RWPE1 (cell line): ENCODE results near the gene PZP.
"Not testable (repeated sequence)": the region's sequence is repeated elsewhere in the genome, so short reads cannot be mapped to it uniquely, and the experiment has no call there.

ENCODE experiments used
- CTCF ChIA-PET: fragments of 350-600 bp; sonication (Branson Sonifier 250); formaldehyde crosslinking; extraction: SDS; loops from one replicate; lab custom pipeline; 2021; lab: Yijun Ruan, JAX
- POLR2A ChIA-PET: fragments of 400-600 bp; formaldehyde crosslinking; extraction: SDS; loops from one replicate; lab custom pipeline; 2020; ENCODE audit warnings: antibody characterized with exemption; ENCODE audit not compliant: low non-redundant PET; lab: Yijun Ruan, JAX
- DNase-seq: peaks from one replicate; pipeline ENCODE4 v3.0.0; 2012; ENCODE audit warnings: low spot score
- H3K27ac ChIP-seq: fragments of 450-650 bp; 2 replicates; pipeline ENCODE4 v1.5.1; 2017
- TF ChIP-seq, protein P1 (sequence below): fragments of 450-650 bp; conservative IDR thresholded peaks from 2 replicates; pipeline ENCODE4 v1.5.1; 2017; ENCODE audit warnings: low read depth, mild to moderate bottlenecking

The PZP gene

DNA sequence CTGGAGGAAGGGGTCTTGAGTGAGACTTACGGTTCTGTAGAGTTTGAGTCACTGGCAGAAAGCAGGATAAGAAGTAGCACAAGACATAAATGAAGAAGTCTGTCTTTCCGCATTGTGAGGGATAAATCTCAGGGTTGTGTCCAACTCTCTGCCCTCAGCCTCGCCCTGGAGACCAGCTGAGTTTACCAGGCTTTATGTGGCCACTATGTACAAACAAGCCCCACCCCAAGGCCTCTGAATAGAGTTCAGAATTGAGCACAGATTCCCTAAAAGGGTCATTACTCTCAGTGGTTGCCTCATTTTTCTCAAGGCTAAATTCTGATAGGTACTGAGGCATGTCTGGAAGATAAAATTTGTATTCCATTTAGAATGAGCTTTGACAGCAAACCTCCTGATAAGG, at the start of gene PZP:
Gene PZP, minus strand, starts transcription at position 167 of the 400 bp plus-strand sequence. Its CDS starts 54 bp downstream, at position 113.
- DNase-seq = no peak
- H3K27ac ChIP-seq = no peak within 1 kb of the TSS
- TF ChIP-seq, protein P1, sequence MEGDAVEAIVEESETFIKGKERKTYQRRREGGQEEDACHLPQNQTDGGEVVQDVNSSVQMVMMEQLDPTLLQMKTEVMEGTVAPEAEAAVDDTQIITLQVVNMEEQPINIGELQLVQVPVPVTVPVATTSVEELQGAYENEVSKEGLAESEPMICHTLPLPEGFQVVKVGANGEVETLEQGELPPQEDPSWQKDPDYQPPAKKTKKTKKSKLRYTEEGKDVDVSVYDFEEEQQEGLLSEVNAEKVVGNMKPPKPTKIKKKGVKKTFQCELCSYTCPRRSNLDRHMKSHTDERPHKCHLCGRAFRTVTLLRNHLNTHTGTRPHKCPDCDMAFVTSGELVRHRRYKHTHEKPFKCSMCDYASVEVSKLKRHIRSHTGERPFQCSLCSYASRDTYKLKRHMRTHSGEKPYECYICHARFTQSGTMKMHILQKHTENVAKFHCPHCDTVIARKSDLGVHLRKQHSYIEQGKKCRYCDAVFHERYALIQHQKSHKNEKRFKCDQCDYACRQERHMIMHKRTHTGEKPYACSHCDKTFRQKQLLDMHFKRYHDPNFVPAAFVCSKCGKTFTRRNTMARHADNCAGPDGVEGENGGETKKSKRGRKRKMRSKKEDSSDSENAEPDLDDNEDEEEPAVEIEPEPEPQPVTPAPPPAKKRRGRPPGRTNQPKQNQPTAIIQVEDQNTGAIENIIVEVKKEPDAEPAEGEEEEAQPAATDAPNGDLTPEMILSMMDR = no peak
- CTCF ChIA-PET = interaction anchor here (0.7 kb wide), 1 partner anchor 54 kb away, joined by 3 read pairs; no protein-coding TSS in a partner anchor
- POLR2A ChIA-PET = no interaction called here

GRCh38 chr12:9256758-9257405, 48.7 kb upstream of the PZP start:
- no peak for DNase-seq
- no peak overlapping the region for H3K27ac ChIP-seq
- CTCF ChIA-PET = no interaction called here
- POLR2A ChIA-PET = no interaction called here
- TF ChIP-seq, protein P1 = no peak

DNA sequence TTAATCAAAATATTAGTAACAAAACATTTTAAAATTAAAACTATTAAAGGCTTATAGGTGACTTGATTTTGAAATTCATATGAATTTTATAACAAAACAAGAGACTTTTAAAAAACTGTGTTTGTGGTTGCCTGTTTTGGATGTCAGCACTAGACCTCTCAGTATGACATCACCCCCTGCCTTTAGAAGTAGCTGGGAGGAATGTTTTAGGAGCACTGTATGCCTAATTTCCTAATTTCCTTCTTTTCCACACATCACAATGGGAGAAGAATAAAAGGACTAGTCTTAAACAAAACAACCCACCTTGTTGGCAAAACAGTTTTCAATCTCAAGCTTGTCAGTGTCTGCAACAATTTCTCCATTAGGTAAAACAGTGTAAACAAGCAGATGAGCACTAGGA, 48.1 kb upstream of the PZP start:
- no peak overlapping the region for H3K27ac ChIP-seq
- ChIA-PET POLR2A (no interaction called here), CTCF (no interaction called here)
- TF ChIP-seq, protein P1 = no peak
- DNase-seq = no peak

- CTCF ChIA-PET = no interaction called here
- H3K27ac ChIP-seq = no peak overlapping the region
- POLR2A ChIA-PET = no interaction called here
- no peak for DNase-seq
- TF ChIP-seq, protein P1 = no peak
Observed at GRCh38 chr12:9255837-9256236, 47.6 kb upstream of the PZP start.

GRCh38 chr12:9253464-9253863, 45.3 kb upstream of the PZP start:
- ChIA-PET POLR2A (no interaction called here), CTCF (interaction anchor here (0.7 kb wide), 1 partner anchor 35 kb away, joined by 7 read pairs; no protein-coding TSS in a partner anchor)
- TF ChIP-seq, protein P1 = no peak
- no peak for DNase-seq
- H3K27ac ChIP-seq = no peak overlapping the region

DNA sequence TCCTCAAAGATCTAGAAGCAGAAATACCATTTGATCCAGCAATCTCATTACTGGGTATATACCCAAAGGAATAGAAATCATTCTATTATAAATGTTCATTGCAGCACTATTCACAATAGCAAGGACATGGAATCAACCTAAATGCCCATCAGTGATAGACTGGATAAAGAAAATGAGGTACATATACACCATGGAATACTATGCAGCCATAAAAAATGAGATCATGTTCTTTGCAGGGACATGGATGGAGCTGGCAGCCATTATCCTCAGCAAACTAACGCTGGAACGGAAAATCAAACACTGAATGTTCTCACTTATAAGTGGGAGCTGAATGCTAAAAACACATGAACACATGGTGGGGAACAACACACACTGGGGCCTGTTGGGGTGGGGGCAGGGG, 44.6 kb upstream of the PZP start:
- POLR2A ChIA-PET, CTCF ChIA-PET: not testable (repeated sequence)

DNA sequence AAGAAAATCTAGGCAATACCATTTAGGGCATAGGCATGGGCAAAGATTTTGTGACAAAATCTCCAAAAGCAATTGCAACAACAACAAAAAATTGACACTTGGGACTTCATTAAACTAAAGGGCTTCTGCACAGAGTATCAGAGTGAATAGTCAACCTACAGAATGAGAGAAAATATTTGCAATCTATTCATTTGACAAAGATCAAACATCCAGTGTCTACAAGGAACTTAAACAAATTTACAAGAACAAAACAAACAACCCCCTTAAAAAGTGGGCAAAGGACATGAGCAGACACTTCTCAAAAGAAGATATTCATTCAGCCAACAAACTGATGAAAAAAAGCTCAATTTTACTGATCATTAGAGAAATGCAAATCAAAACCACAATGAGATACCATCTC, 44.1 kb upstream of the PZP start:
- TF ChIP-seq, protein P1 = no peak
- no peak overlapping the region for H3K27ac ChIP-seq
- CTCF ChIA-PET = no interaction called here
- POLR2A ChIA-PET = no interaction called here
- no peak for DNase-seq

More for the DNA sequence above, 44.6 kb upstream of the PZP start:
- H3K27ac ChIP-seq, DNase-seq: not testable (repeated sequence)
